Head of caudate nucleus (tissue), 42 donors: Measurements from ENCODE around the gene SUPT20H.

ENCODE experiments used
- DNase-seq, 42 donors: peaks; one replicate each; pipeline versions ENCODE4 v3.0.0 to v3.0.0-alpha.2; 2020 to 2021; ENCODE audit warnings: mixed read lengths in 7 of 42
- intact Hi-C: fragments of 100-400 bp; cut with DNase I; formaldehyde crosslinking; loops from one replicate; pipeline ENCODE4 v1.15.0; 2022

Gene SUPT20H

GRCh38 chr13:37058910-37059847, at the start of gene SUPT20H:
SUPT20H (minus strand) TSS chr13:37059688; CDS start chr13:37051490, 8,198 bp downstream.
- intact Hi-C loops: no loop called here
- peak; percentile 77 to 98 (median 94) for DNase-seq

GRCh38 chr13:37109051-37109678, 49.7 kb upstream of the SUPT20H start:
- peak in 13 of 42 donors; percentile 20 to 74 (median 29) for DNase-seq

GRCh38 chr13:37107868-37108267, 48.4 kb upstream of the SUPT20H start:
- intact Hi-C loops: loop anchor here (5.0 kb wide), 1 partner anchor 494 kb away; no protein-coding TSS in a partner anchor
- no peak for DNase-seq

More at GRCh38 chr13:37109051-37109678, 49.7 kb upstream of the SUPT20H start:
- intact Hi-C loops: loop anchor here (5.0 kb wide), 1 partner anchor 493 kb away; no protein-coding TSS in a partner anchor

- no peak for DNase-seq
- intact Hi-C loops: loop anchor here (5.0 kb wide), 1 partner anchor 495 kb away; no protein-coding TSS in a partner anchor
Observed at GRCh38 chr13:37107456-37107855, 48.0 kb upstream of the SUPT20H start.

- DNase-seq: no peak
- intact Hi-C loops: loop anchor here (5.0 kb wide), 1 partner anchor 496 kb away; no protein-coding TSS in a partner anchor
Observed at GRCh38 chr13:37106642-37107041, 47.2 kb upstream of the SUPT20H start.

GRCh38 chr13:37105251-37105714, 45.8 kb upstream of the SUPT20H start, which contains the start of gene CSNK1A1L:
CSNK1A1L (minus strand) TSS chr13:37105664; CDS start chr13:37105256, 408 bp downstream.
- DNase-seq: no peak
- intact Hi-C loops: loop anchor here (5.0 kb wide), 1 partner anchor 497 kb away; no protein-coding TSS in a partner anchor

- intact Hi-C loops: no loop called here
- DNase-seq: no peak
Observed at GRCh38 chr13:37102896-37103295, 43.4 kb upstream of the SUPT20H start.

- intact Hi-C loops: no loop called here
- DNase-seq: no peak
Observed at GRCh38 chr13:37101201-37101600, 41.7 kb upstream of the SUPT20H start.

- intact Hi-C loops: no loop called here
- DNase-seq: no peak
Observed at GRCh38 chr13:37100731-37101130, 41.2 kb upstream of the SUPT20H start.

GRCh38 chr13:37097076-37097475, 37.6 kb upstream of the SUPT20H start:
- intact Hi-C loops: no loop called here
- DNase-seq: no peak

GRCh38 chr13:37094840-37095239, 35.4 kb upstream of the SUPT20H start:
- DNase-seq: no peak
- intact Hi-C loops: no loop called here

- intact Hi-C loops: no loop called here
Observed at GRCh38 chr13:37094099-37094498, 34.6 kb upstream of the SUPT20H start.

GRCh38 chr13:37091835-37092234, 32.3 kb upstream of the SUPT20H start:
- DNase-seq: no peak
- intact Hi-C loops: no loop called here

More at GRCh38 chr13:37094099-37094498, 34.6 kb upstream of the SUPT20H start:
- DNase-seq: no peak

- intact Hi-C loops: no loop called here
- DNase-seq: no peak
Observed at GRCh38 chr13:37090912-37091311, 31.4 kb upstream of the SUPT20H start.

- intact Hi-C loops: no loop called here
- no peak for DNase-seq
Observed at GRCh38 chr13:37089495-37089894, 30.0 kb upstream of the SUPT20H start.

- DNase-seq: no peak
- intact Hi-C loops: no loop called here
Observed at GRCh38 chr13:37087486-37087885, 28.0 kb upstream of the SUPT20H start.

GRCh38 chr13:37085606-37086005, 26.1 kb upstream of the SUPT20H start:
- DNase-seq: no peak
- intact Hi-C loops: no loop called here

GRCh38 chr13:37076818-37077217, 17.3 kb upstream of the SUPT20H start:
- intact Hi-C loops: no loop called here

GRCh38 chr13:37075164-37075563, 15.7 kb upstream of the SUPT20H start:
- intact Hi-C loops: no loop called here
- DNase-seq: no peak

More at GRCh38 chr13:37076818-37077217, 17.3 kb upstream of the SUPT20H start:
- no peak for DNase-seq

GRCh38 chr13:37074703-37075102, 15.2 kb upstream of the SUPT20H start:
- DNase-seq: no peak
- intact Hi-C loops: no loop called here
